Gastrocnemius medialis (tissue), 4 donors: Measurements from ENCODE around the gene TMF1. TPM values are rescaled to one million over a fixed set of nuclear protein-coding genes. Genes with fewer than 3 reads are reported as not detected.

Source experiments
- ATAC-seq, 2 donors: fragments of 150-250 bp; one replicate each; pipeline ENCODE4 v1.9.1; 2016
- DNase-seq, 2 donors: peaks; one replicate each; pipeline ENCODE4 v3.0.0-alpha.2; 2019
- H3K27ac ChIP-seq, 4 donors: fragments of 200-600 bp; sonication (generic); 1 replicate in 1 of 4; 2 replicates in 3 of 4; pipeline ENCODE4 v1.5.1; 2016 to 2018; ENCODE audit warnings: mild to moderate bottlenecking in 2 of 4, moderate library complexity in 1 of 4
- H3K27me3 ChIP-seq, 3 donors: fragments of 200-600 bp; sonication (generic) in 2 of 3; 1 replicate in 1 of 3; 2 replicates in 2 of 3; pipeline versions ENCODE4 v1.5.1 to v1.6.0; 2016 to 2019; ENCODE audit warnings: mild to moderate bottlenecking in 1 of 3, moderate library complexity in 1 of 3
- H3K36me3 ChIP-seq, 2 donors: fragments of 200-600 bp; sonication (generic) in 1 of 2; one replicate each; pipeline ENCODE4 v1.5.1; 2017 to 2018
- H3K4me1 ChIP-seq, 2 donors: fragments of 200-600 bp; sonication (generic) in 1 of 2; one replicate each; pipeline ENCODE4 v1.5.1; 2016 to 2017; ENCODE audit warnings: mild to moderate bottlenecking in 2 of 2
- H3K4me3 ChIP-seq, 4 donors: fragments of 200-600 bp; sonication (generic) in 3 of 4; 1 replicate in 1 of 4; 2 replicates in 3 of 4; pipeline ENCODE4 v1.5.1; 2016 to 2019; ENCODE audit warnings: mild to moderate bottlenecking in 2 of 4
- H3K9me3 ChIP-seq, 3 donors: fragments of 200-600 bp; sonication (generic) in 2 of 3; 1 replicate in 1 of 3; 2 replicates in 2 of 3; pipeline ENCODE4 v1.5.1; 2016 to 2019
- CTCF ChIP-seq, 5 experiments: fragments of 450-650 bp in 3 of 5; fragments of 200-600 bp in 2 of 5; sonication (generic) in 2 of 5; IDR thresholded peaks in 4 of 5; conservative IDR thresholded peaks in 1 of 5; 1 replicate in 4 of 5; 2 replicates in 1 of 5; pipeline ENCODE4 v1.5.1; 2016 to 2019; ENCODE audit warnings: antibody characterized with exemption in 5 of 5, mild to moderate bottlenecking in 3 of 5, moderate library complexity in 3 of 5
- POLR2A ChIP-seq, 2 donors: fragments of 450-650 bp; IDR thresholded peaks; one replicate each; pipeline ENCODE4 v1.6.1; 2017; ENCODE audit warnings: antibody characterized with exemption in 2 of 2, mild to moderate bottlenecking in 2 of 2, moderate library complexity in 2 of 2
- in situ Hi-C, 4 donors: fragments of 200-750 bp; cut with MboI; loops; one replicate each; pipeline versions ENCODE4 v1.15.0 to v1.8.0; 2017; ENCODE audit warnings: low sequenced_read_pairs in 4 of 4
- intact Hi-C: fragments of 100-400 bp; cut with DNase I; formaldehyde crosslinking; loops from one replicate; pipeline ENCODE4 v1.15.1; 2023; ENCODE audit warnings: low total_unique reads
- total RNA-seq, 4 donors: library from RNA; depleted of rRNA; stranded (reverse); fragments of >200 nt; gene quantifications; one replicate each; pipeline versions ENCODE4 v1.1.0 to v1.2.3, GENCODE V29; 2016

TMF1 gene
- total RNA-seq, 4 donors from 2014 or later: 27.0 to 49.6 (median 33.5) TPM

GRCh38 chr3:69008980-69009379, 43.2 kb downstream of the TMF1 start:
- TF ChIP-seq CTCF (IDR thresholded peaks at IDR 0.05 in 4 of 5, conservative IDR thresholded peaks at IDR 0.05 in 1 of 5): no peak
- TF ChIP-seq POLR2A (IDR thresholded peaks at IDR 0.05): no peak

GRCh38 chr3:69005791-69006482, 46.2 kb downstream of the TMF1 start:
- H3K27me3 ChIP-seq: no peaks in the 10 kb centered on the region
- no peaks in the 10 kb centered on the region for H3K9me3 ChIP-seq
- H3K36me3 ChIP-seq: peaks cover 0 to 82% of the 10 kb centered on the region in 2 donors
- TF ChIP-seq CTCF (IDR thresholded peaks at IDR 0.05 in 4 of 5, conservative IDR thresholded peaks at IDR 0.05 in 1 of 5) (no peak), POLR2A (IDR thresholded peaks at IDR 0.05) (no peak)
- in situ Hi-C loops (loop anchor here in 2 of 4 donors (25.0 kb wide), 1 partner anchor 306 kb away; no protein-coding TSS in a partner anchor), intact Hi-C loops (no loop called here)
- no peak overlapping the region for H3K27ac ChIP-seq
- DNase-seq: no peak
- ATAC-seq: no peak
- peaks cover 16 to 22% of the 10 kb centered on the region in 2 donors for H3K4me1 ChIP-seq
- H3K4me3 ChIP-seq: no peak overlapping the region

More at GRCh38 chr3:69008980-69009379, 43.2 kb downstream of the TMF1 start:
- Histone ChIP-seq H3K27me3 (no peaks in the 10 kb centered on the region), H3K36me3 (peaks cover 0 to 52% of the 10 kb centered on the region in 2 donors), H3K27ac (no peak overlapping the region), H3K4me3 (no peak overlapping the region), H3K9me3 (no peaks in the 10 kb centered on the region), H3K4me1 (peaks cover 24 to 34% of the 10 kb centered on the region in 2 donors)
- intact Hi-C loops: no loop called here
- ATAC-seq (no peak), DNase-seq (no peak)
- in situ Hi-C loops: loop anchor here in 2 of 4 donors (25.0 kb wide), 1 partner anchor 303 kb away; no protein-coding TSS in a partner anchor

GRCh38 chr3:69005071-69005790, 46.9 kb downstream of the TMF1 start:
- H3K27ac ChIP-seq: no peak overlapping the region
- TF ChIP-seq POLR2A (IDR thresholded peaks at IDR 0.05) (no peak), CTCF (IDR thresholded peaks at IDR 0.05 in 4 of 5, conservative IDR thresholded peaks at IDR 0.05 in 1 of 5) (no peak)
- ATAC-seq (no peak), DNase-seq (no peak)
- H3K4me1 ChIP-seq: peaks cover 10 to 18% of the 10 kb centered on the region in 2 donors
- no peaks in the 10 kb centered on the region for H3K9me3 ChIP-seq
- in situ Hi-C loops (loop anchor here in 2 of 4 donors (25.0 kb wide), 1 partner anchor 307 kb away; no protein-coding TSS in a partner anchor), intact Hi-C loops (no loop called here)
- H3K36me3 ChIP-seq: peaks cover 0 to 86% of the 10 kb centered on the region in 2 donors
- no peak overlapping the region for H3K4me3 ChIP-seq
- no peaks in the 10 kb centered on the region for H3K27me3 ChIP-seq

GRCh38 chr3:69004138-69004537, 48.0 kb downstream of the TMF1 start:
- Histone ChIP-seq H3K27me3 (no peaks in the 10 kb centered on the region), H3K4me3 (no peak overlapping the region), H3K36me3 (peaks cover 0 to 81% of the 10 kb centered on the region in 2 donors), H3K27ac (no peak overlapping the region), H3K9me3 (no peaks in the 10 kb centered on the region), H3K4me1 (peaks cover 2 to 7% of the 10 kb centered on the region in 2 donors)
- intact Hi-C loops: no loop called here
- ATAC-seq (no peak), DNase-seq (no peak)
- TF ChIP-seq POLR2A (IDR thresholded peaks at IDR 0.05) (no peak), CTCF (IDR thresholded peaks at IDR 0.05 in 4 of 5, conservative IDR thresholded peaks at IDR 0.05 in 1 of 5) (no peak)
- in situ Hi-C loops: loop anchor here in 2 of 4 donors (25.0 kb wide), 1 partner anchor 308 kb away; no protein-coding TSS in a partner anchor
